SK-N-SH (cell line): ENCODE measurements around the gene MED15.
A peak's percentile ranks its signal among the peaks of the same experiment; 100 is the strongest.

Source experiments
- CHD2 ChIP-seq: fragments of 150-350 bp; IDR thresholded peaks from 2 replicates; pipeline ENCODE4 v1.6.1; 2018; ENCODE audit warnings: low read length; ENCODE audit not compliant: partially characterized antibody
- EP300 ChIP-seq, 2 experiments: IDR thresholded peaks; 2 replicates each; pipeline versions ENCODE4 v1.4.0 to v1.6.1; 2012; ENCODE audit warnings: borderline replicate concordance in 1 of 2, low read depth in 1 of 2, low read length in 1 of 2
- FOSL2 ChIP-seq: IDR thresholded peaks from 2 replicates; pipeline ENCODE4 v1.4.0; 2012; ENCODE audit warnings: low read depth, mild to moderate bottlenecking, moderate library complexity, borderline replicate concordance
- FOXM1 ChIP-seq: IDR thresholded peaks from 2 replicates; pipeline ENCODE4 v1.4.0; 2012; ENCODE audit warnings: low read depth, mild to moderate bottlenecking
- PBX3 ChIP-seq: IDR thresholded peaks from 2 replicates; pipeline ENCODE4; 2012
- POLR2AphosphoS5 ChIP-seq: IDR thresholded peaks from 2 replicates; pipeline ENCODE4 v1.6.1; 2012; ENCODE audit warnings: low read depth, low read length
- REST ChIP-seq: IDR thresholded peaks from 2 replicates; pipeline ENCODE4 v1.6.1; 2012; ENCODE audit warnings: mild to moderate bottlenecking, low read depth, low read length, moderate library complexity
- RFX5 ChIP-seq: IDR thresholded peaks from 2 replicates; pipeline ENCODE4 v1.6.1; 2012; ENCODE audit warnings: mild to moderate bottlenecking, improper control_type of control experiment, low read length
- SMC3 ChIP-seq: IDR thresholded peaks from 2 replicates; pipeline ENCODE4 v1.6.1; 2012; ENCODE audit warnings: low read depth, low read length, improper control_type of control experiment
- TAF1 ChIP-seq: IDR thresholded peaks from 2 replicates; pipeline ENCODE4 v1.6.1; 2012; ENCODE audit warnings: low read depth, mild to moderate bottlenecking, low read length, moderate library complexity, borderline replicate concordance
- USF1 ChIP-seq: IDR thresholded peaks from 2 replicates; pipeline ENCODE4 v1.4.0; 2012; ENCODE audit warnings: low read depth, borderline replicate concordance
- USF2 ChIP-seq: fragments of 150-350 bp; IDR thresholded peaks from 2 replicates; pipeline ENCODE4 v1.6.1; 2017; ENCODE audit warnings: antibody characterized with exemption, low read length, low read depth, borderline replicate concordance
- ZBTB33 ChIP-seq: IDR thresholded peaks from 2 replicates; pipeline ENCODE4 v1.4.0; 2012; ENCODE audit warnings: low read depth, borderline replicate concordance
- TF ChIP-seq, protein P1 (sequence below): fragments of 200-600 bp; sonication (generic); IDR thresholded peaks from 2 replicates; pipeline ENCODE4 v1.6.1; 2017; ENCODE audit warnings: antibody characterized with exemption, mild to moderate bottlenecking, moderate library complexity

GRCh38 chr22:20526628-20527355 lies 19.4 kb downstream of the MED15 start:
- no peak for TF ChIP-seq RFX5
- TF ChIP-seq TAF1, result no peak; the same call in 1 of the 2 replicates
- TF ChIP-seq, protein P1, sequence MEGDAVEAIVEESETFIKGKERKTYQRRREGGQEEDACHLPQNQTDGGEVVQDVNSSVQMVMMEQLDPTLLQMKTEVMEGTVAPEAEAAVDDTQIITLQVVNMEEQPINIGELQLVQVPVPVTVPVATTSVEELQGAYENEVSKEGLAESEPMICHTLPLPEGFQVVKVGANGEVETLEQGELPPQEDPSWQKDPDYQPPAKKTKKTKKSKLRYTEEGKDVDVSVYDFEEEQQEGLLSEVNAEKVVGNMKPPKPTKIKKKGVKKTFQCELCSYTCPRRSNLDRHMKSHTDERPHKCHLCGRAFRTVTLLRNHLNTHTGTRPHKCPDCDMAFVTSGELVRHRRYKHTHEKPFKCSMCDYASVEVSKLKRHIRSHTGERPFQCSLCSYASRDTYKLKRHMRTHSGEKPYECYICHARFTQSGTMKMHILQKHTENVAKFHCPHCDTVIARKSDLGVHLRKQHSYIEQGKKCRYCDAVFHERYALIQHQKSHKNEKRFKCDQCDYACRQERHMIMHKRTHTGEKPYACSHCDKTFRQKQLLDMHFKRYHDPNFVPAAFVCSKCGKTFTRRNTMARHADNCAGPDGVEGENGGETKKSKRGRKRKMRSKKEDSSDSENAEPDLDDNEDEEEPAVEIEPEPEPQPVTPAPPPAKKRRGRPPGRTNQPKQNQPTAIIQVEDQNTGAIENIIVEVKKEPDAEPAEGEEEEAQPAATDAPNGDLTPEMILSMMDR, result peak; percentile 56
- 0 out of 2 replicates have a peak, but pooled peaks have one; percentile 45 for TF ChIP-seq REST
- no peak for TF ChIP-seq SMC3
- TF ChIP-seq FOXM1, result no peak
- no peak for TF ChIP-seq CHD2
- TF ChIP-seq ZBTB33, result no peak
- TF ChIP-seq EP300 (IDR thresholded peaks at IDR 0.05; ENCODE audit: borderline replicate concordance in 1 of 2, low read depth in 1 of 2, low read length in 1 of 2), result peak in 1 of 2 experiments; percentile 50; a peak in 1 of 4 replicates
- no peak for TF ChIP-seq USF2
- TF ChIP-seq PBX3, result peak; percentile 26; the same call in 1 of the 2 replicates
- peak; percentile 58; the same call in 1 of the 2 replicates for TF ChIP-seq FOSL2
- TF ChIP-seq POLR2AphosphoS5, result 0 out of 2 replicates have a peak, but pooled peaks have one; percentile 17
- TF ChIP-seq USF1, result no peak
